Measurements from ENCODE around the gene ADAM22.

ADAM22 gene

GRCh38 chr7:88041583-88041982, 107.5 kb downstream of the ADAM22 start:
- FAIRE-seq = no peak

GRCh38 chr7:88042157-88042556, 108.1 kb downstream of the ADAM22 start:
- no peak for FAIRE-seq

- FAIRE-seq = no peak
Measured at GRCh38 chr7:88042803-88043202, 108.8 kb downstream of the ADAM22 start.

GRCh38 chr7:88044069-88044468, 110.0 kb downstream of the ADAM22 start:
- no peak for FAIRE-seq

- FAIRE-seq = no peak
Measured at GRCh38 chr7:88046839-88047573, 113.0 kb downstream of the ADAM22 start.

GRCh38 chr7:88057655-88058054, 123.6 kb downstream of the ADAM22 start:
- no peak for FAIRE-seq

GRCh38 chr7:88062238-88062637, 128.2 kb downstream of the ADAM22 start:
- no peak for FAIRE-seq

GRCh38 chr7:88069093-88069492, 135.0 kb downstream of the ADAM22 start:
- FAIRE-seq = no peak

GRCh38 chr7:88071994-88072714, 138.1 kb downstream of the ADAM22 start:
- no peak for FAIRE-seq

GRCh38 chr7:88072715-88073055, 138.6 kb downstream of the ADAM22 start:
- FAIRE-seq = no peak

- FAIRE-seq = no peak
Measured at GRCh38 chr7:88073626-88074025, 139.6 kb downstream of the ADAM22 start.

GRCh38 chr7:88075216-88075615, 141.2 kb downstream of the ADAM22 start:
- FAIRE-seq = no peak

GRCh38 chr7:88083883-88084282, 149.8 kb downstream of the ADAM22 start:
- no peak for FAIRE-seq

- no peak for FAIRE-seq
Measured at GRCh38 chr7:88089561-88089960, 155.5 kb downstream of the ADAM22 start.

- no peak for FAIRE-seq
Measured at GRCh38 chr7:88090240-88090639, 156.2 kb downstream of the ADAM22 start.

GRCh38 chr7:88090671-88091070, 156.6 kb downstream of the ADAM22 start:
- no peak for FAIRE-seq

- no peak for FAIRE-seq
Measured at GRCh38 chr7:88091988-88092675, 158.1 kb downstream of the ADAM22 start.

GRCh38 chr7:88092676-88092999, 158.6 kb downstream of the ADAM22 start:
- FAIRE-seq = no peak

- no peak for FAIRE-seq
Measured at GRCh38 chr7:88101769-88102168, 167.7 kb downstream of the ADAM22 start.

- no peak for FAIRE-seq
Measured at GRCh38 chr7:88102675-88103074, 168.6 kb downstream of the ADAM22 start.

GRCh38 chr7:88104732-88105131, 170.7 kb downstream of the ADAM22 start:
- no peak for FAIRE-seq

GRCh38 chr7:88105231-88105630, 171.2 kb downstream of the ADAM22 start:
- no peak for FAIRE-seq

- no peak for FAIRE-seq
Measured at GRCh38 chr7:88106434-88106833, 172.4 kb downstream of the ADAM22 start.

GRCh38 chr7:88109612-88110011, 175.6 kb downstream of the ADAM22 start:
- no peak for FAIRE-seq

Measured in A204.1 (cell line).